Neural cell (in vitro differentiated cells): ENCODE data around the gene TCIRG1. TPM values are rescaled to one million over a fixed set of nuclear protein-coding genes. Genes with fewer than 3 reads are reported as not detected.
"Not testable (repeated sequence)": the region's sequence is repeated elsewhere in the genome, so short reads cannot be mapped to it uniquely, and the experiment has no call there.

Experiments
- H2AFZ ChIP-seq: fragments of 200-600, 300-800 bp; sonication (generic), shearing (Covaris generic); 2 replicates; pipeline ENCODE4 v1.6.0; 2014; ENCODE audit warnings: low read depth, mild to moderate bottlenecking, antibody characterized with exemption, low read length, moderate library complexity
- H3F3A ChIP-seq: fragments of 200-600 bp; shearing (Covaris generic); 2 replicates; pipeline ENCODE4 v1.6.1; 2016; ENCODE audit warnings: mild to moderate bottlenecking, moderate library complexity, mixed read lengths, antibody characterized with exemption, low read length; ENCODE audit not compliant: insufficient read depth, poor library complexity, severe bottlenecking
- H3K27ac ChIP-seq: fragments of 200-600, 300-800 bp; sonication (generic), shearing (Covaris generic); 2 replicates; pipeline ENCODE4 v1.5.1; 2014; ENCODE audit warnings: mild to moderate bottlenecking, low read length, moderate library complexity
- H3K27me3 ChIP-seq: fragments of 300-800, 200-600 bp; sonication (generic), shearing (Covaris generic); 2 replicates; pipeline ENCODE4 v1.6.0; 2014; ENCODE audit warnings: mild to moderate bottlenecking, low read depth, low read length, moderate library complexity; ENCODE audit not compliant: insufficient read depth
- H3K36me3 ChIP-seq: fragments of 300-800, 200-600 bp; sonication (generic), shearing (Covaris generic); 2 replicates; pipeline ENCODE4 v1.5.1; 2014; ENCODE audit warnings: mild to moderate bottlenecking, antibody characterized with exemption, low read length, moderate library complexity; ENCODE audit not compliant: insufficient read depth
- H3K4me2 ChIP-seq: fragments of 300-800, 200-600 bp; sonication (generic), shearing (Covaris generic); 2 replicates; pipeline ENCODE4 v1.6.0; 2014; ENCODE audit warnings: mild to moderate bottlenecking, low read length
- H3K4me3 ChIP-seq: fragments of 300-800, 200-600 bp; sonication (generic), shearing (Covaris generic); 2 replicates; pipeline ENCODE4 v1.5.1; 2014; ENCODE audit warnings: mild to moderate bottlenecking, low read length, moderate library complexity
- H3K79me2 ChIP-seq: fragments of 200-600 bp; shearing (Covaris generic); replicated peaks from 2 replicates; pipeline ENCODE4 v1.6.0; 2014; ENCODE audit warnings: mild to moderate bottlenecking, low read length, moderate library complexity; ENCODE audit not compliant: insufficient read depth
- H3K9ac ChIP-seq: fragments of 300-800, 200-600 bp; sonication (generic), shearing (Covaris generic); 2 replicates; pipeline ENCODE4 v1.6.1; 2016; ENCODE audit warnings: mild to moderate bottlenecking, low read length, mixed read lengths
- H3K9me2 ChIP-seq: fragments of 200-600 bp; shearing (Covaris generic); 2 replicates; pipeline ENCODE4 v1.6.1; 2016; ENCODE audit warnings: mild to moderate bottlenecking, low read length, mixed read lengths; ENCODE audit not compliant: insufficient read depth
- H3K9me3 ChIP-seq: fragments of 200-600, 300-800 bp; sonication (generic), shearing (Covaris generic); 2 replicates; pipeline ENCODE4 v1.6.1; 2016; ENCODE audit warnings: mild to moderate bottlenecking, mixed run types, low read length, moderate library complexity, mixed read lengths
- H4K20me1 ChIP-seq: fragments of 200-600 bp; shearing (Covaris generic); 2 replicates; pipeline ENCODE4 v1.6.1; 2016; ENCODE audit warnings: mild to moderate bottlenecking, mixed run types; ENCODE audit not compliant: insufficient read depth
- EP300 ChIP-seq: fragments of 450-650 bp; conservative IDR thresholded peaks from 2 replicates; pipeline ENCODE4 v1.6.1; 2014; ENCODE audit warnings: antibody characterized with exemption, mild to moderate bottlenecking, moderate library complexity; ENCODE audit not compliant: poor library complexity, severe bottlenecking
- EZH2 ChIP-seq: fragments of 200-600, 300-800 bp; shearing (Covaris generic), sonication (generic); IDR thresholded peaks from 2 replicates; pipeline ENCODE4 v1.6.1; 2014; ENCODE audit warnings: antibody characterized with exemption, low read length, borderline replicate concordance, mild to moderate bottlenecking; ENCODE audit not compliant: insufficient read depth, poor library complexity, severe bottlenecking
- MXI1 ChIP-seq: fragments of 450-650 bp; conservative IDR thresholded peaks from 2 replicates; pipeline ENCODE4 v1.6.1; 2014; ENCODE audit warnings: antibody characterized with exemption, mild to moderate bottlenecking; ENCODE audit not compliant: poor library complexity, severe bottlenecking
- POLR2AphosphoS5 ChIP-seq: IDR thresholded peaks from 2 replicates; pipeline ENCODE4 v1.6.1; 2012
- RAD21 ChIP-seq: fragments of 450-650 bp; conservative IDR thresholded peaks from 2 replicates; pipeline ENCODE4 v1.6.1; 2014; ENCODE audit warnings: antibody characterized with exemption, mild to moderate bottlenecking, moderate library complexity
- SMC3 ChIP-seq: fragments of 450-650 bp; conservative IDR thresholded peaks from 2 replicates; pipeline ENCODE4 v1.6.1; 2014; ENCODE audit warnings: antibody characterized with exemption, mild to moderate bottlenecking, moderate library complexity; ENCODE audit not compliant: poor library complexity
- TAF1 ChIP-seq: IDR thresholded peaks from 2 replicates; pipeline ENCODE4 v1.6.1; 2012; ENCODE audit warnings: low read depth
- polyA plus RNA-seq: library from polyadenylated mRNA; depleted of rRNA; stranded (reverse); fragments of >200 nt; gene quantifications from 2 replicates; pipeline ENCODE4 v1.2.3, GENCODE V29; 2014
- TF ChIP-seq, protein P1 (sequence below): fragments of 450-650 bp; IDR thresholded peaks from 2 replicates; pipeline ENCODE4 v1.5.1; 2014; ENCODE audit warnings: antibody characterized with exemption, mild to moderate bottlenecking, moderate library complexity; ENCODE audit not compliant: poor library complexity, severe bottlenecking

Gene TCIRG1
- polyA plus RNA-seq, 1 donor from 2014 or later, result 1.8 TPM

- H3K4me3 ChIP-seq, result no peak overlapping the region
- H3K27ac ChIP-seq, result no peak overlapping the region
- no peaks in the 10 kb centered on the region for H4K20me1 ChIP-seq
- H3K36me3 ChIP-seq, result no peaks in the 10 kb centered on the region
- no peaks in the 10 kb centered on the region for H3F3A ChIP-seq
- H3K4me2 ChIP-seq, result no peak overlapping the region
- no peak overlapping the region for H3K9ac ChIP-seq
- H3K79me2 ChIP-seq, result no peaks in the 10 kb centered on the region
- no peak for TF ChIP-seq EP300
- H3K9me2 ChIP-seq, result no peaks in the 10 kb centered on the region
- no peak overlapping the region for H2AFZ ChIP-seq
- no peaks in the 10 kb centered on the region for H3K9me3 ChIP-seq
- no peaks in the 10 kb centered on the region for H3K27me3 ChIP-seq
These were observed 51.5 kb downstream of the TCIRG1 start for GRCh38 chr11:68090287-68090686.

DNA sequence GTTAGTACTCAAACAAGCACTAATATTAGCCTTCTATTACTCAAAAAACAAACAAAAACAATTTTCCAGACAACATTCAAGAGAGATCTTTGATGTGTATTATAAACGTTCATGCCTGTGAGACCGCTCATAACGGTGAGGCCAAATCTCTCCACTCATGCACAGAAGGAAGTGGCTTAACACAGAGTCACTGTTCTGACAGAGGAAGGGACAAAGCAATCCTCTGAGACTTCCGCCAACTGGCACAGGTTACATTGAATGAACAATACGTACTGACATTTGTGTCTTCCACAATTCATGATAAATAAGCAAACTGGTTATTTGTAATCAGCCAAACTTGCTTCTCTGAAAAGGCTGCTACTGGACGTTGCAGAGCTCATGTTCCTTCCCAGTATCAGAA lies 51.9 kb downstream of the TCIRG1 start:
- Histone ChIP-seq H3K9ac (no peak overlapping the region), H3K9me2 (no peaks in the 10 kb centered on the region), H3F3A (no peaks in the 10 kb centered on the region), H3K27me3 (no peaks in the 10 kb centered on the region), H3K9me3 (no peaks in the 10 kb centered on the region), H4K20me1 (no peaks in the 10 kb centered on the region), H3K4me2 (no peak overlapping the region), H2AFZ (no peak overlapping the region), H3K79me2 (no peaks in the 10 kb centered on the region), H3K27ac (no peak overlapping the region), H3K4me3 (no peak overlapping the region), H3K36me3 (no peaks in the 10 kb centered on the region)
- no peak for TF ChIP-seq RAD21
- TF ChIP-seq EP300, result no peak

DNA sequence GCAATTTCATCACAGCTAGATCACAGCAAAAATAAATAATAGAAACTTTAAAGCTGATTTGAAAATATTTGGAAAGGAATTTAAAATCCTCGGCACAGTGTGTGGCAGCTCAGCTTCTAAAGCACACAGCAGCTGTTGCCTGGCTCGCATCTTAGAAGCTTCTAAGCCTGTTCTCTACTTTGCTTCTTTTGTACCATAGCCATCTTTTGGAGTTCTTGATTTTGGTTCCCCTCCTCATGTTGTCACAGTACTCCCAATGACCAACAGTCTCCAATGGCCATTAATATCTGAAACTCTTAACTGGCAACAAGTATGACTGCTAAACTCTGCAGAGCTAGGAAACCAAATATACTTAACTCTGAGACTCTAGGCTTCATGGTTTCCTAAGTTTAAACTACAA lies 53.6 kb downstream of the TCIRG1 start:
- H3K36me3 ChIP-seq, result no peaks in the 10 kb centered on the region
- no peaks in the 10 kb centered on the region for H3K27me3 ChIP-seq
- H3F3A ChIP-seq, result no peaks in the 10 kb centered on the region
- no peak overlapping the region for H3K9ac ChIP-seq
- no peak overlapping the region for H3K4me3 ChIP-seq
- H3K4me2 ChIP-seq, result no peak overlapping the region
- no peaks in the 10 kb centered on the region for H3K9me3 ChIP-seq
- no peaks in the 10 kb centered on the region for H4K20me1 ChIP-seq
- H3K27ac ChIP-seq, result no peak overlapping the region
- TF ChIP-seq, protein P1, sequence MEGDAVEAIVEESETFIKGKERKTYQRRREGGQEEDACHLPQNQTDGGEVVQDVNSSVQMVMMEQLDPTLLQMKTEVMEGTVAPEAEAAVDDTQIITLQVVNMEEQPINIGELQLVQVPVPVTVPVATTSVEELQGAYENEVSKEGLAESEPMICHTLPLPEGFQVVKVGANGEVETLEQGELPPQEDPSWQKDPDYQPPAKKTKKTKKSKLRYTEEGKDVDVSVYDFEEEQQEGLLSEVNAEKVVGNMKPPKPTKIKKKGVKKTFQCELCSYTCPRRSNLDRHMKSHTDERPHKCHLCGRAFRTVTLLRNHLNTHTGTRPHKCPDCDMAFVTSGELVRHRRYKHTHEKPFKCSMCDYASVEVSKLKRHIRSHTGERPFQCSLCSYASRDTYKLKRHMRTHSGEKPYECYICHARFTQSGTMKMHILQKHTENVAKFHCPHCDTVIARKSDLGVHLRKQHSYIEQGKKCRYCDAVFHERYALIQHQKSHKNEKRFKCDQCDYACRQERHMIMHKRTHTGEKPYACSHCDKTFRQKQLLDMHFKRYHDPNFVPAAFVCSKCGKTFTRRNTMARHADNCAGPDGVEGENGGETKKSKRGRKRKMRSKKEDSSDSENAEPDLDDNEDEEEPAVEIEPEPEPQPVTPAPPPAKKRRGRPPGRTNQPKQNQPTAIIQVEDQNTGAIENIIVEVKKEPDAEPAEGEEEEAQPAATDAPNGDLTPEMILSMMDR, result no peak
- H2AFZ ChIP-seq, result no peak overlapping the region
- no peaks in the 10 kb centered on the region for H3K79me2 ChIP-seq
- H3K9me2 ChIP-seq, result no peaks in the 10 kb centered on the region

GRCh38 chr11:68092946-68093345 lies 54.1 kb downstream of the TCIRG1 start:
- H3K27ac ChIP-seq, H3F3A ChIP-seq: not testable (repeated sequence)

GRCh38 chr11:68093565-68093964 lies 54.7 kb downstream of the TCIRG1 start:
- H3K4me2 ChIP-seq, result no peak overlapping the region
- H4K20me1 ChIP-seq, result no peaks in the 10 kb centered on the region
- no peaks in the 10 kb centered on the region for H3F3A ChIP-seq
- no peaks in the 10 kb centered on the region for H3K9me3 ChIP-seq
- no peak overlapping the region for H3K4me3 ChIP-seq
- no peak overlapping the region for H3K9ac ChIP-seq
- no peaks in the 10 kb centered on the region for H3K79me2 ChIP-seq
- H3K27me3 ChIP-seq, result no peaks in the 10 kb centered on the region
- H3K9me2 ChIP-seq, result no peaks in the 10 kb centered on the region
- no peak overlapping the region for H3K27ac ChIP-seq
- H2AFZ ChIP-seq, result no peak overlapping the region
- H3K36me3 ChIP-seq, result no peaks in the 10 kb centered on the region
- TF ChIP-seq TAF1 (no peak), RAD21 (no peak), MXI1 (no peak), POLR2AphosphoS5 (no peak), SMC3 (no peak), EZH2 (no peak), EP300 (no peak)
- TF ChIP-seq, protein P1, result no peak

More at GRCh38 chr11:68092946-68093345, 54.1 kb downstream of the TCIRG1 start:
- H3K4me3 ChIP-seq, H4K20me1 ChIP-seq, H3K27me3 ChIP-seq, H3K9ac ChIP-seq, H3K79me2 ChIP-seq, H2AFZ ChIP-seq, H3K9me2 ChIP-seq, H3K4me2 ChIP-seq, H3K36me3 ChIP-seq, H3K9me3 ChIP-seq: not testable (repeated sequence)
